OCI-LY7 (cell line): ENCODE data around the gene APEH. TPM values are rescaled to one million over a fixed set of nuclear protein-coding genes. Genes with fewer than 3 reads are reported as not detected.
A peak's percentile ranks its signal among the peaks of the same experiment; 100 is the strongest.

ENCODE experiments used
- BruUV-seq: library from RNA; stranded (reverse); fragments of 400-500 nt; replicated peaks from 2 replicates; lab custom pipeline; 2021; lab: Mats Ljungman, UMichigan
- CTCF ChIA-PET: fragments of 300-600 bp; sonication (Branson Sonifier 250); formaldehyde crosslinking; loops from one replicate; lab custom pipeline; 2022; ENCODE audit warnings: antibody characterized with exemption; ENCODE audit not compliant: unreplicated experiment; lab: Charles Lee
- POLR2A ChIA-PET: fragments of 300-600 bp; sonication (Branson Sonifier 250); formaldehyde crosslinking; loops from one replicate; lab custom pipeline; 2022; ENCODE audit warnings: antibody characterized with exemption; lab: Charles Lee
- DNase-seq: peaks from one replicate; pipeline ENCODE4 v3.0.0-alpha.2; 2015; ENCODE audit warnings: low spot score
- H2AFZ ChIP-seq: fragments of 200-600 bp; sonication (generic), shearing (Covaris generic); 2 replicates; pipeline ENCODE4 v1.6.1; 2014; ENCODE audit warnings: mild to moderate bottlenecking, antibody characterized with exemption, low read length, moderate library complexity
- H3K27ac ChIP-seq: fragments of 200-600 bp; sonication (generic); 2 replicates; pipeline ENCODE4 v1.5.1; 2014; ENCODE audit warnings: mixed run types, low read depth, mild to moderate bottlenecking, moderate library complexity, low read length, inconsistent platforms; ENCODE audit not compliant: poor library complexity, severe bottlenecking
- H3K36me3 ChIP-seq: fragments of 200-600 bp; sonication (generic); 2 replicates; pipeline ENCODE4 v1.6.1; 2014; ENCODE audit warnings: mild to moderate bottlenecking, antibody characterized with exemption, low read length, moderate library complexity, mixed read lengths; ENCODE audit not compliant: insufficient read depth
- H3K4me1 ChIP-seq: fragments of 200-600 bp; sonication (generic); 2 replicates; pipeline ENCODE4 v1.5.1; 2014; ENCODE audit warnings: mild to moderate bottlenecking, low read length; ENCODE audit not compliant: insufficient read depth, poor library complexity, severe bottlenecking
- H3K4me2 ChIP-seq: fragments of 200-600 bp; sonication (generic); 2 replicates; pipeline ENCODE4 v1.6.1; 2014; ENCODE audit warnings: mild to moderate bottlenecking, low read length
- H3K4me3 ChIP-seq: fragments of 200-600 bp; sonication (generic); 2 replicates; pipeline ENCODE4 v1.5.1; 2014; ENCODE audit warnings: mild to moderate bottlenecking, low read depth, low read length; ENCODE audit not compliant: poor library complexity, severe bottlenecking
- H3K79me2 ChIP-seq: fragments of 200-600 bp; sonication (generic); 2 replicates; pipeline ENCODE4 v1.6.1; 2016; ENCODE audit warnings: low read depth, mild to moderate bottlenecking, low read length, moderate library complexity, mixed read lengths; ENCODE audit not compliant: insufficient read depth
- H3K9me2 ChIP-seq: fragments of 200-600 bp; sonication (generic); 2 replicates; pipeline ENCODE4 v1.6.1; 2016; ENCODE audit warnings: mild to moderate bottlenecking, low read length, mixed read lengths; ENCODE audit not compliant: insufficient read depth
- H3K9me3 ChIP-seq: fragments of 200-600 bp; sonication (generic); 2 replicates; pipeline ENCODE4 v1.6.1; 2014; ENCODE audit warnings: mild to moderate bottlenecking, mixed run types, low read length, mixed read lengths
- H4K20me1 ChIP-seq: fragments of 200-600 bp; sonication (generic); 2 replicates; pipeline ENCODE4 v1.6.1; 2014; ENCODE audit warnings: mild to moderate bottlenecking, antibody characterized with exemption, low read length, moderate library complexity, mixed read lengths; ENCODE audit not compliant: insufficient read depth
- EZH2phosphoT487 ChIP-seq: fragments of 200-600 bp; sonication (generic); IDR thresholded peaks from 2 replicates; pipeline ENCODE4 v1.6.1; 2018; ENCODE audit warnings: low read depth, borderline replicate concordance, mild to moderate bottlenecking, mixed run types, antibody characterized with exemption, low read length, moderate library complexity, mixed read lengths
- intact Hi-C: fragments of 100-400 bp; cut with micrococcal nuclease; formaldehyde crosslinking; loops from one replicate; pipeline ENCODE4 v1.10.0; 2022; ENCODE audit not compliant: unreplicated experiment
- total RNA-seq, 2 experiments: library from RNA; depleted of rRNA in 1 of 2; stranded (reverse); fragments of >200 nt in 1 of 2; shearing (Covaris generic) in 1 of 2; gene quantifications; 2 replicates each; pipeline ENCODE4 v1.2.3, GENCODE V29; 2014 to 2022
- TF ChIP-seq, protein P1 (sequence below): fragments of 200-600 bp; sonication (generic); conservative IDR thresholded peaks from 2 replicates; pipeline ENCODE4 v1.5.1; 2014; ENCODE audit warnings: mild to moderate bottlenecking, antibody characterized with exemption, low read length, moderate library complexity, mixed read lengths

Gene APEH
- total RNA-seq, 2 experiments from 2014 or later, result 112 to 132 TPM

DNA sequence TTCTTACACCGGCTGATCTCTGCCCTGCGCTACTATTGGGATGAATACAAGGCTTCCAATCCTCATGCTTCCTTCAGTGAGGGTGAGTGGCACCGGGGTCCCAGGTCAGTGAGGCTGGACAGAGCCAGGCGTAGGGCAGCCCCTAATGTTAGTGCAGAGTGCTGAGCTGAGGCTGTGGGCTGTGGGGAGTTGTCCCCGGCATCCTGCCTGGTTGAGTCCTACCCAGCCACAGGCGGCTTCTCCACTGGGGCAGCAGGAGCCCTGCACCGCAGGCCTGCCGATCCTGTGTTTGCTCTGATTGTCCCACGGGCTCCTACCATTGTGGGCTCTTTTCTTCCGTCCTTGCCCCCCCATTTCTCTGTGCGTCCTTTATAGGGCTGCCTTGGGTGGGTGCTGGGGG lies 28.5 kb downstream of the APEH start:
- ChIA-PET POLR2A (no interaction called here), CTCF (no interaction called here)
- Histone ChIP-seq H3K79me2 (no peaks in the 10 kb centered on the region), H2AFZ (no peak overlapping the region), H4K20me1 (no peaks in the 10 kb centered on the region), H3K4me3 (no peak overlapping the region), H3K9me3 (no peaks in the 10 kb centered on the region), H3K4me2 (no peak overlapping the region), H3K27ac (no peak overlapping the region), H3K9me2 (no peaks in the 10 kb centered on the region), H3K36me3 (peaks cover 11% of the 10 kb centered on the region; the same call in 1 of the 2 replicates), H3K4me1 (no peaks in the 10 kb centered on the region)
- intact Hi-C loops, result loop anchor here (1.0 to 5.0 kb wide), 3 partner anchors 17 to 205 kb away; partner anchors contain the start of gene AMIGO3
- DNase-seq, result no peak
- BruUV-seq, result no TSS peak
- no peak for TF ChIP-seq EZH2phosphoT487
- TF ChIP-seq, protein P1, sequence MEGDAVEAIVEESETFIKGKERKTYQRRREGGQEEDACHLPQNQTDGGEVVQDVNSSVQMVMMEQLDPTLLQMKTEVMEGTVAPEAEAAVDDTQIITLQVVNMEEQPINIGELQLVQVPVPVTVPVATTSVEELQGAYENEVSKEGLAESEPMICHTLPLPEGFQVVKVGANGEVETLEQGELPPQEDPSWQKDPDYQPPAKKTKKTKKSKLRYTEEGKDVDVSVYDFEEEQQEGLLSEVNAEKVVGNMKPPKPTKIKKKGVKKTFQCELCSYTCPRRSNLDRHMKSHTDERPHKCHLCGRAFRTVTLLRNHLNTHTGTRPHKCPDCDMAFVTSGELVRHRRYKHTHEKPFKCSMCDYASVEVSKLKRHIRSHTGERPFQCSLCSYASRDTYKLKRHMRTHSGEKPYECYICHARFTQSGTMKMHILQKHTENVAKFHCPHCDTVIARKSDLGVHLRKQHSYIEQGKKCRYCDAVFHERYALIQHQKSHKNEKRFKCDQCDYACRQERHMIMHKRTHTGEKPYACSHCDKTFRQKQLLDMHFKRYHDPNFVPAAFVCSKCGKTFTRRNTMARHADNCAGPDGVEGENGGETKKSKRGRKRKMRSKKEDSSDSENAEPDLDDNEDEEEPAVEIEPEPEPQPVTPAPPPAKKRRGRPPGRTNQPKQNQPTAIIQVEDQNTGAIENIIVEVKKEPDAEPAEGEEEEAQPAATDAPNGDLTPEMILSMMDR, result no peak

DNA sequence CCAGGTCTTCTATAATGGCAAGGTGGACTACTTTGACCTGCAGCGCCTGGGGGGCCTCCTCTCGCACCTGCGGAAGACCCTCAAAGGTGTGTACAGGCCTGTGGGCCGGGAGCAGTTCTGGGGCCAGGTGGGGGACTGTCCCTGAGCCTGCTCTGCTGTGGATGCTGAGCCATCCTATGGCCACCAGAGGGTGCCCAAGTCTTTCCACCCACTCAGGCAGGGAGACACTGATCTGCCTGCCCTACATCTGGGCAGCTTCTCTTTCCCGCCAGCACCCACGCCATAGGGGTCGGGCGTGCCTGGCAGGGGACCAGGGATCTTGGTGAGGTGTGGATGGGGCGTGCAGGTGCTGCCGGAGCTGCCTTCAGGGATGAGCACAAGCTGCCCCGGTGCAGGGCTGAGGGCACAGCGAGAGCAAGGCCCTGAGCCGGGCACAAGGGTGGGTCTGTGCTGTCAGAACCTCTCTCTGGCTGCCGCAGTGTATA lies 29.3 kb downstream of the APEH start:
- TF ChIP-seq, protein P1, result peak; percentile 81
- no peak for TF ChIP-seq EZH2phosphoT487
- POLR2A ChIA-PET, result interaction anchor here (0.6 kb wide), 1 partner anchor 119 kb away, joined by 4 read pairs; no protein-coding TSS in a partner anchor
- Histone ChIP-seq H3K36me3 (peaks cover 11% of the 10 kb centered on the region; the same call in 1 of the 2 replicates), H3K4me1 (no peaks in the 10 kb centered on the region), H3K79me2 (no peaks in the 10 kb centered on the region), H3K4me2 (no peak overlapping the region), H4K20me1 (no peaks in the 10 kb centered on the region), H3K27ac (no peak overlapping the region), H3K9me3 (no peaks in the 10 kb centered on the region), H3K9me2 (no peaks in the 10 kb centered on the region), H3K4me3 (no peak overlapping the region), H2AFZ (no peak overlapping the region)
- BruUV-seq, result no TSS peak
- intact Hi-C loops, result loop anchor here (1.0 to 5.0 kb wide), 3 partner anchors 16 to 204 kb away; partner anchors contain the start of gene AMIGO3
- CTCF ChIA-PET, result no interaction called here
- peak; percentile 76 for DNase-seq

DNA sequence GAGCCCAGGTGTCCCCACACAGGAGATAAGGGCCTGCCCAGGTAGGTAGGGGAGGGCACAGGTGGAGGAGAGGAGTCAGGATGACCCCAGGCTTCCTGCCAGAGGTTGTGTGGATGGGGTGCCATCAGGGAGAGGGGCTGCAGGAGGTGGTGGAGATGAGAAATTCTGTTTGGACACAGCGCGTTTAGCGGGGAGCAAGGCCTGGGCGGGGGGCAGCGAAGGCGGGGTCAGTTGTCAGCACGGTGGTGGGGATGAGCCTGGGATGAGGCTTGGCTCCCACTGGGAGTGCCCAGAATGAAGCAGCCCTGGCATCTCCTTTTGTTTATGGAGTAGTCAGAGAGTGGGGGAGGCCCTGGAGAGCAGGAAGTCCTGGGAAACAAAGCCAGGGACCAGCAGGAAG lies 29.8 kb downstream of the APEH start:
- no peaks in the 10 kb centered on the region for H4K20me1 ChIP-seq
- ChIA-PET CTCF (no interaction called here), POLR2A (no interaction called here)
- TF ChIP-seq, protein P1, result no peak
- TF ChIP-seq EZH2phosphoT487, result no peak
- H3K36me3 ChIP-seq, result peaks cover 11% of the 10 kb centered on the region; the same call in 1 of the 2 replicates
- no TSS peak for BruUV-seq
- H3K79me2 ChIP-seq, result no peaks in the 10 kb centered on the region
- H3K4me1 ChIP-seq, result no peaks in the 10 kb centered on the region
- no peaks in the 10 kb centered on the region for H3K9me3 ChIP-seq
- H3K27ac ChIP-seq, result no peak overlapping the region
- H3K4me3 ChIP-seq, result no peak overlapping the region
- H3K9me2 ChIP-seq, result no peaks in the 10 kb centered on the region
- intact Hi-C loops, result loop anchor here (1.0 to 5.0 kb wide), 3 partner anchors 15 to 203 kb away; partner anchors contain the start of gene AMIGO3
- no peak for DNase-seq
- H3K4me2 ChIP-seq, result no peak overlapping the region
- no peak overlapping the region for H2AFZ ChIP-seq
